Thyroid gland (tissue), 4 donors: ENCODE measurements around the gene FNDC3B.

Source experiments
- POLR2A ChIP-seq, 2 donors: fragments of 450-650 bp; IDR thresholded peaks; one replicate each; pipeline ENCODE4 v1.6.1; 2017; ENCODE audit warnings: antibody characterized with exemption in 2 of 2, mild to moderate bottlenecking in 2 of 2, moderate library complexity in 1 of 2
- TF ChIP-seq, protein P1 (sequence below), 6 experiments: fragments of 200-600 bp in 3 of 6; fragments of 450-650 bp in 3 of 6; sonication (generic) in 3 of 6; IDR thresholded peaks; one replicate each; pipeline ENCODE4 v1.5.1; 2016 to 2019; ENCODE audit warnings: antibody characterized with exemption in 6 of 6, mild to moderate bottlenecking in 2 of 6, inconsistent platforms in 1 of 6, moderate library complexity in 1 of 6

DNA sequence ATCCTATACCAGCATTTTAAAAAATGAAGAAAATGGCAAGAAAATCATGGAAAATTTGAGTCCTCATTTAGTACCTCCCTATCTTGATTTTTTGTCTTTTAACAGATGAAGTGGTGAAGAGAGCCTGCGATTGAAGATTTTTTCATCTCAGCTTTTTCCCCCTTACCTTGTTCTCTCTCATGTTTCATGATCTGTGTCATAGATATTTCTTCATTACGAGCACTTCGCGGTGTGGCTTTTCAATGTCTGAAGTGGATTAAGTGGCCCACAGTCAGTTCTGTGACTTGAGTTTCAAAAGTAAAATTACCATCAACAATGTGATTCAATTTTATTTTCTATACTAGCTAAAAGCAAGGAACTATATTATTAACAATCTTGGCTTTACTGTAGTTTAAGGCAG, 147.2 kb downstream of the FNDC3B start:
- TF ChIP-seq, protein P1, sequence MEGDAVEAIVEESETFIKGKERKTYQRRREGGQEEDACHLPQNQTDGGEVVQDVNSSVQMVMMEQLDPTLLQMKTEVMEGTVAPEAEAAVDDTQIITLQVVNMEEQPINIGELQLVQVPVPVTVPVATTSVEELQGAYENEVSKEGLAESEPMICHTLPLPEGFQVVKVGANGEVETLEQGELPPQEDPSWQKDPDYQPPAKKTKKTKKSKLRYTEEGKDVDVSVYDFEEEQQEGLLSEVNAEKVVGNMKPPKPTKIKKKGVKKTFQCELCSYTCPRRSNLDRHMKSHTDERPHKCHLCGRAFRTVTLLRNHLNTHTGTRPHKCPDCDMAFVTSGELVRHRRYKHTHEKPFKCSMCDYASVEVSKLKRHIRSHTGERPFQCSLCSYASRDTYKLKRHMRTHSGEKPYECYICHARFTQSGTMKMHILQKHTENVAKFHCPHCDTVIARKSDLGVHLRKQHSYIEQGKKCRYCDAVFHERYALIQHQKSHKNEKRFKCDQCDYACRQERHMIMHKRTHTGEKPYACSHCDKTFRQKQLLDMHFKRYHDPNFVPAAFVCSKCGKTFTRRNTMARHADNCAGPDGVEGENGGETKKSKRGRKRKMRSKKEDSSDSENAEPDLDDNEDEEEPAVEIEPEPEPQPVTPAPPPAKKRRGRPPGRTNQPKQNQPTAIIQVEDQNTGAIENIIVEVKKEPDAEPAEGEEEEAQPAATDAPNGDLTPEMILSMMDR (IDR thresholded peaks at IDR 0.05), result no peak
- no peak for TF ChIP-seq POLR2A (IDR thresholded peaks at IDR 0.05)
